GM23338 (cell line): ENCODE data around the gene PALS2. TPM values are rescaled to one million over a fixed set of nuclear protein-coding genes. Genes with fewer than 3 reads are reported as not detected.

Experiments used
- ATAC-seq: fragments of 200-7000 bp; cut with Tn5 transposase; 3 replicates; pipeline ENCODE4 v1.9.1; 2020
- DNase-seq: peaks from one replicate; pipeline ENCODE4 v3.0.0-alpha.2; 2015; ENCODE audit warnings: low spot score
- H2AFZ ChIP-seq: fragments of 200-600 bp; sonication (generic); 2 replicates; pipeline ENCODE4 v1.8.0; 2016; ENCODE audit warnings: antibody characterized with exemption, mild to moderate bottlenecking, moderate library complexity
- H3F3A ChIP-seq: fragments of 200-600 bp; sonication (generic); replicated peaks from 2 replicates; pipeline ENCODE4 v1.8.0; 2017; ENCODE audit warnings: antibody characterized with exemption, mixed run types, low read depth
- H3K27ac ChIP-seq: fragments of 200-600 bp; sonication (generic); 2 replicates; pipeline ENCODE4 v1.6.1; 2016; ENCODE audit warnings: low read depth
- H3K27me3 ChIP-seq: fragments of 200-600 bp; sonication (generic); 2 replicates; pipeline ENCODE4 v1.8.0; 2016; ENCODE audit warnings: mild to moderate bottlenecking, mixed run types, moderate library complexity; ENCODE audit not compliant: insufficient read depth
- H3K36me3 ChIP-seq: fragments of 200-600 bp; sonication (generic); 2 replicates; pipeline ENCODE4 v1.8.0; 2016; ENCODE audit warnings: mild to moderate bottlenecking; ENCODE audit not compliant: insufficient read depth
- H3K4me1 ChIP-seq: fragments of 200-600 bp; sonication (generic); 2 replicates; pipeline ENCODE4 v1.8.0; 2016; ENCODE audit warnings: mild to moderate bottlenecking, moderate library complexity; ENCODE audit not compliant: insufficient read depth
- H3K4me2 ChIP-seq: fragments of 200-600 bp; sonication (generic); 2 replicates; pipeline ENCODE4 v1.7.1; 2017; ENCODE audit warnings: mixed run types
- H3K4me3 ChIP-seq: fragments of 200-600 bp; sonication (generic); 2 replicates; pipeline ENCODE4 v1.6.1; 2016; ENCODE audit warnings: mixed run types
- H3K79me2 ChIP-seq: fragments of 200-600 bp; sonication (generic); replicated peaks from 2 replicates; pipeline ENCODE4 v1.8.0; 2017; ENCODE audit warnings: mild to moderate bottlenecking; ENCODE audit not compliant: insufficient read depth
- H3K9me2 ChIP-seq: fragments of 200-600 bp; sonication (generic); 2 replicates; pipeline ENCODE4 v1.8.0; 2017; ENCODE audit not compliant: insufficient read depth
- H4K20me1 ChIP-seq: fragments of 200-600 bp; sonication (generic); replicated peaks from 2 replicates; pipeline ENCODE4 v1.8.0; 2017; ENCODE audit warnings: mild to moderate bottlenecking; ENCODE audit not compliant: insufficient read depth
- H3K27ac Mint-ChIP-seq: 2 replicates; pipeline ENCODE4 v1.8.0; 2020; ENCODE audit warnings: inconsistent platforms, mild to moderate bottlenecking, moderate library complexity, mixed read lengths
- H3K27me3 Mint-ChIP-seq: 3 replicates; pipeline ENCODE4 v1.8.0; 2022; ENCODE audit warnings: low read depth, mild to moderate bottlenecking, moderate library complexity, mixed read lengths, inconsistent platforms; ENCODE audit not compliant: insufficient read depth, poor library complexity
- H3K36me3 Mint-ChIP-seq: 3 replicates; pipeline ENCODE4 v1.8.0; 2021; ENCODE audit warnings: low read depth, mild to moderate bottlenecking, inconsistent platforms, moderate library complexity, mixed read lengths
- H3K4me1 Mint-ChIP-seq: 3 replicates; pipeline ENCODE4 v1.8.0; 2020; ENCODE audit warnings: mild to moderate bottlenecking, inconsistent platforms, mixed read lengths
- H3K4me3 Mint-ChIP-seq: 3 replicates; pipeline ENCODE4 v1.8.0; 2021; ENCODE audit warnings: moderate library complexity, mild to moderate bottlenecking, inconsistent platforms, mixed read lengths
- H3K9me3 Mint-ChIP-seq: 3 replicates; pipeline ENCODE4 v1.8.0; 2020; ENCODE audit warnings: moderate library complexity, mild to moderate bottlenecking, inconsistent platforms, mixed read lengths
- polyA plus RNA-seq: library from polyadenylated mRNA; unstranded; fragments of >200 nt; fragmentation: Nextera tagmentation; extraction: Ambion mirVana; gene quantifications from 2 replicates; pipeline ENCODE4 v1.2.1, GENCODE V29; 2016
- small RNA-seq: library from RNA; depleted of rRNA; stranded (forward); fragments of <200 nt; gene quantifications from one replicate; pipeline ENCODE3, GENCODE V24; 2014; ENCODE audit warnings: low replicate concordance
- total RNA-seq: library from RNA; depleted of rRNA; stranded (reverse); fragments of >200 nt; shearing (Covaris generic); gene quantifications from 2 replicates; pipeline ENCODE4 v1.2.3, GENCODE V29; 2014; rRNA removed
- TF ChIP-seq, protein P1 (sequence below): fragments of 250-450 bp; sonication (Bioruptor Pico); IDR thresholded peaks from 2 replicates; pipeline ENCODE4 v1.5.0; 2020; ENCODE audit warnings: mild to moderate bottlenecking, moderate library complexity

The PALS2 gene
- total and polyA plus RNA-seq, 2 experiments from 2014 or later = 51.8 to 115 TPM

GRCh38 chr7:24622646-24623182 is 49.5 kb downstream of the PALS2 start:
- Histone ChIP-seq H3K9me2 (no peaks in the 10 kb centered on the region), H3K4me3 (no peak overlapping the region), H3K4me1 (peaks cover 20% of the 10 kb centered on the region), H3K4me2 (no peak overlapping the region), H3K27me3 (no peaks in the 10 kb centered on the region), H3K36me3 (no peaks in the 10 kb centered on the region), H2AFZ (no peak overlapping the region), H4K20me1 (peaks cover 21% of the 10 kb centered on the region; the same call in 1 of the 2 replicates), H3K27ac (no peak overlapping the region), H3F3A (no peaks in the 10 kb centered on the region), H3K79me2 (peaks cover 81% of the 10 kb centered on the region)
- peaks cover 24% of the 10 kb centered on the region for H3K36me3 Mint-ChIP-seq
- no peak overlapping the region for H3K4me3 Mint-ChIP-seq
- H3K9me3 Mint-ChIP-seq = no peaks in the 10 kb centered on the region; the same call in 2 of the 3 replicates
- peak overlapping the region; percentile 2; the same call in 1 of the 2 replicates for H3K27ac Mint-ChIP-seq
- no peak for DNase-seq
- no peak for ATAC-seq
- H3K27me3 Mint-ChIP-seq = no peaks in the 10 kb centered on the region
- H3K4me1 Mint-ChIP-seq = peaks cover 46% of the 10 kb centered on the region
- TF ChIP-seq, protein P1, sequence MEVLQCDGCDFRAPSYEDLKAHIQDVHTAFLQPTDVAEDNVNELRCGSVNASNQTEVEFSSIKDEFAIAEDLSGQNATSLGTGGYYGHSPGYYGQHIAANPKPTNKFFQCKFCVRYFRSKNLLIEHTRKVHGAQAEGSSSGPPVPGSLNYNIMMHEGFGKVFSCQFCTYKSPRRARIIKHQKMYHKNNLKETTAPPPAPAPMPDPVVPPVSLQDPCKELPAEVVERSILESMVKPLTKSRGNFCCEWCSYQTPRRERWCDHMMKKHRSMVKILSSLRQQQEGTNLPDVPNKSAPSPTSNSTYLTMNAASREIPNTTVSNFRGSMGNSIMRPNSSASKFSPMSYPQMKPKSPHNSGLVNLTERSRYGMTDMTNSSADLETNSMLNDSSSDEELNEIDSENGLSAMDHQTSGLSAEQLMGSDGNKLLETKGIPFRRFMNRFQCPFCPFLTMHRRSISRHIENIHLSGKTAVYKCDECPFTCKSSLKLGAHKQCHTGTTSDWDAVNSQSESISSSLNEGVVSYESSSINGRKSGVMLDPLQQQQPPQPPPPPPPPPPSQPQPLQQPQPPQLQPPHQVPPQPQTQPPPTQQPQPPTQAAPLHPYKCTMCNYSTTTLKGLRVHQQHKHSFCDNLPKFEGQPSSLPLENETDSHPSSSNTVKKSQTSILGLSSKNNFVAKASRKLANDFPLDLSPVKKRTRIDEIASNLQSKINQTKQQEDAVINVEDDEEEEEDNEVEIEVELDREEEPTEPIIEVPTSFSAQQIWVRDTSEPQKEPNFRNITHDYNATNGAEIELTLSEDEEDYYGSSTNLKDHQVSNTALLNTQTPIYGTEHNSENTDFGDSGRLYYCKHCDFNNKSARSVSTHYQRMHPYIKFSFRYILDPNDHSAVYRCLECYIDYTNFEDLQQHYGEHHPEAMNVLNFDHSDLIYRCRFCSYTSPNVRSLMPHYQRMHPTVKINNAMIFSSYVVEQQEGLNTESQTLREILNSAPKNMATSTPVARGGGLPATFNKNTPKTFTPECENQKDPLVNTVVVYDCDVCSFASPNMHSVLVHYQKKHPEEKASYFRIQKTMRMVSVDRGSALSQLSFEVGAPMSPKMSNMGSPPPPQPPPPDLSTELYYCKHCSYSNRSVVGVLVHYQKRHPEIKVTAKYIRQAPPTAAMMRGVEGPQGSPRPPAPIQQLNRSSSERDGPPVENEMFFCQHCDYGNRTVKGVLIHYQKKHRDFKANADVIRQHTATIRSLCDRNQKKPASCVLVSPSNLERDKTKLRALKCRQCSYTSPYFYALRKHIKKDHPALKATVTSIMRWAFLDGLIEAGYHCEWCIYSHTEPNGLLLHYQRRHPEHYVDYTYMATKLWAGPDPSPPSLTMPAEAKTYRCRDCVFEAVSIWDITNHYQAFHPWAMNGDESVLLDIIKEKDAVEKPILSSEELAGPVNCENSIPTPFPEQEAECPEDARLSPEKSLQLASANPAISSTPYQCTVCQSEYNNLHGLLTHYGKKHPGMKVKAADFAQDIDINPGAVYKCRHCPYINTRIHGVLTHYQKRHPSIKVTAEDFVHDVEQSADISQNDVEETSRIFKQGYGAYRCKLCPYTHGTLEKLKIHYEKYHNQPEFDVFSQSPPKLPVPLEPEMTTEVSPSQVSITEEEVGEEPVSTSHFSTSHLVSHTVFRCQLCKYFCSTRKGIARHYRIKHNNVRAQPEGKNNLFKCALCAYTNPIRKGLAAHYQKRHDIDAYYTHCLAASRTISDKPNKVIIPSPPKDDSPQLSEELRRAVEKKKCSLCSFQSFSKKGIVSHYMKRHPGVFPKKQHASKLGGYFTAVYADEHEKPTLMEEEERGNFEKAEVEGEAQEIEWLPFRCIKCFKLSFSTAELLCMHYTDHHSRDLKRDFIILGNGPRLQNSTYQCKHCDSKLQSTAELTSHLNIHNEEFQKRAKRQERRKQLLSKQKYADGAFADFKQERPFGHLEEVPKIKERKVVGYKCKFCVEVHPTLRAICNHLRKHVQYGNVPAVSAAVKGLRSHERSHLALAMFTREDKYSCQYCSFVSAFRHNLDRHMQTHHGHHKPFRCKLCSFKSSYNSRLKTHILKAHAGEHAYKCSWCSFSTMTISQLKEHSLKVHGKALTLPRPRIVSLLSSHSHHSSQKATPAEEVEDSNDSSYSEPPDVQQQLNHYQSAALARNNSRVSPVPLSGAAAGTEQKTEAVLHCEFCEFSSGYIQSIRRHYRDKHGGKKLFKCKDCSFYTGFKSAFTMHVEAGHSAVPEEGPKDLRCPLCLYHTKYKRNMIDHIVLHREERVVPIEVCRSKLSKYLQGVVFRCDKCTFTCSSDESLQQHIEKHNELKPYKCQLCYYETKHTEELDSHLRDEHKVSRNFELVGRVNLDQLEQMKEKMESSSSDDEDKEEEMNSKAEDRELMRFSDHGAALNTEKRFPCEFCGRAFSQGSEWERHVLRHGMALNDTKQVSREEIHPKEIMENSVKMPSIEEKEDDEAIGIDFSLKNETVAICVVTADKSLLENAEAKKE (CRISPR knock-in tag) = no peak

Small RNA genes lying within 50 kb of the gene (small RNA-seq; reads per million reads assigned to genes)
- 0.10 reads per million for gene RNU6-1103P
- gene SUMO2P14 = not detected

Other genes with a start within 250 kb of the PALS2 start
- 8.3 and 9.7 TPM in 2 replicates for gene GSDME, start 184.0 kb downstream of the PALS2 start, total RNA-seq
- gene GSDME, start 184.0 kb downstream of the PALS2 start, polyA plus RNA-seq = 7.3 and 8.5 TPM in 2 replicates